ENCODE measurements around the gene LTBP3. TPM values are rescaled to one million over a fixed set of nuclear protein-coding genes. Genes with fewer than 3 reads are reported as not detected.

The LTBP3 gene
- polyA plus RNA-seq, 1 of the 3 experiments (the other 2 are of a cell fraction) = 167 TPM

- H3K27me3 ChIP-seq (ENCODE audit: insufficient read depth) = no peaks in the 10 kb centered on the region
- peaks cover 18% of the 10 kb centered on the region; the same call in 1 of the 2 replicates for H3K79me2 ChIP-seq (ENCODE audit: insufficient read depth)
- H4K20me1 ChIP-seq (ENCODE audit: insufficient read depth) = peaks cover 14% of the 10 kb centered on the region; the same call in 1 of the 2 replicates
Measured at GRCh38 chr11:65581928-65582327, 23.8 kb upstream of the LTBP3 start.

More at GRCh38 chr11:65581928-65582327, 23.8 kb upstream of the LTBP3 start:
- Histone ChIP-seq H3K9me3 (no peaks in the 10 kb centered on the region), H2AFZ (ENCODE audit: low read depth) (no peak overlapping the region), H3K4me2 (no peak overlapping the region), H3K9ac (no peak overlapping the region), H3F3A (replicated peaks; ENCODE audit: insufficient read depth) (peaks cover 23% of the 10 kb centered on the region), H3K9me2 (no peaks in the 10 kb centered on the region), H3K27ac (ENCODE audit: low read depth in 2 of 2, low read length in 1 of 2) (no peak overlapping the region; a peak in 1 of 4 replicates), H3K36me3 (replicated peaks in 1 of 2; ENCODE audit: control insufficient read depth in 1 of 2, insufficient read depth in 2 of 2, low read length in 1 of 2) (peaks cover 11 to 40% of the 10 kb centered on the region in 2 experiments), H3K4me1 (ENCODE audit: control insufficient read depth in 1 of 2, insufficient read depth in 2 of 2, low read depth in 1 of 2, low read length in 1 of 2) (peaks cover 12 to 19% of the 10 kb centered on the region in 2 experiments; a peak in 2 of 4 replicates), H3K4me3 (ENCODE audit: low read depth in 2 of 2, low read length in 1 of 2) (no peak overlapping the region)
- no peak for DNase-seq
- 80% methylated on average over 1 of the region's 3 CpGs for WGBS (ENCODE audit: low lambda C conversion rate)
- ChIA-PET CTCF (interaction anchor here (1.0 to 13.3 kb wide), 3 partner anchors 9 to 12 kb away, joined by 3 to 216 read pairs (median 18); partner anchors contain the start of genes FAM89B, KCNK7 and ZNRD2), POLR2A (interaction anchor here (0.9 kb wide), 1 partner anchor 9 kb away, joined by 4 read pairs; the partner anchor contains the start of gene FAM89B)
- TF ChIP-seq JUND (IDR thresholded peaks at IDR 0.05) (no peak), ELF1 (IDR thresholded peaks at IDR 0.05) (no peak), YY1 (IDR thresholded peaks at IDR 0.05; ENCODE audit: low read depth) (no peak), SMC3 (IDR thresholded peaks at IDR 0.05; ENCODE audit: low read depth, low read length) (no peak), USF2 (IDR thresholded peaks at IDR 0.05; ENCODE audit: borderline replicate concordance, low read depth, low read length) (no peak), RCOR1 (IDR thresholded peaks at IDR 0.05; ENCODE audit: low read length) (no peak), PBX3 (IDR thresholded peaks at IDR 0.05) (no peak), FOSL2 (IDR thresholded peaks at IDR 0.05; ENCODE audit: borderline replicate concordance, low read depth) (no peak), MEF2A (IDR thresholded peaks at IDR 0.05; ENCODE audit: borderline replicate concordance, low read depth) (no peak), RAD21 (IDR thresholded peaks at IDR 0.05; ENCODE audit: low read length) (no peak), TAF1 (IDR thresholded peaks at IDR 0.05; ENCODE audit: borderline replicate concordance, low read depth, low read length) (no peak), EP300 (IDR thresholded peaks at IDR 0.05; ENCODE audit: borderline replicate concordance in 1 of 2, low read depth in 1 of 2, low read length in 1 of 2) (no peak), GATA2 (CRISPR knock-in tag; IDR thresholded peaks at IDR 0.05) (no peak), ZBTB33 (IDR thresholded peaks at IDR 0.05; ENCODE audit: borderline replicate concordance, low read depth) (no peak)
